ENCODE data around the gene NDUFS5. TPM values are rescaled to one million over a fixed set of nuclear protein-coding genes. Genes with fewer than 3 reads are reported as not detected.
A peak's percentile ranks its signal among the peaks of the same experiment; 100 is the strongest.

Gene NDUFS5
- total RNA-seq, 6 experiments from 2014 or later = 86.2 to 352 (median 90.0) TPM

- Histone ChIP-seq H3K36me3 (peaks cover 0 to 3% (median 0%) of the 10 kb centered on the region in 4 donors), H3K27me3 (no peaks in the 10 kb centered on the region), H3K9me3 (no peaks in the 10 kb centered on the region), H3K4me3 (peak within 1 kb of the TSS; percentile 90 to 97 (median 95)), H3K4me1 (peaks cover 0 to 30% (median 3%) of the 10 kb centered on the region in 4 donors), H3K27ac (peak within 1 kb of the TSS; percentile 72 to 92 (median 90))
- DNase-seq (peak; percentile 99 to 100 (median 99)), ATAC-seq (peak; percentile 94 to 99 (median 96))
- intact Hi-C loops (cut with DNase I) = no loop called here
- TF ChIP-seq POLR2A (IDR thresholded peaks at IDR 0.05) = peak; percentile 95
- TF ChIP-seq, protein P1, sequence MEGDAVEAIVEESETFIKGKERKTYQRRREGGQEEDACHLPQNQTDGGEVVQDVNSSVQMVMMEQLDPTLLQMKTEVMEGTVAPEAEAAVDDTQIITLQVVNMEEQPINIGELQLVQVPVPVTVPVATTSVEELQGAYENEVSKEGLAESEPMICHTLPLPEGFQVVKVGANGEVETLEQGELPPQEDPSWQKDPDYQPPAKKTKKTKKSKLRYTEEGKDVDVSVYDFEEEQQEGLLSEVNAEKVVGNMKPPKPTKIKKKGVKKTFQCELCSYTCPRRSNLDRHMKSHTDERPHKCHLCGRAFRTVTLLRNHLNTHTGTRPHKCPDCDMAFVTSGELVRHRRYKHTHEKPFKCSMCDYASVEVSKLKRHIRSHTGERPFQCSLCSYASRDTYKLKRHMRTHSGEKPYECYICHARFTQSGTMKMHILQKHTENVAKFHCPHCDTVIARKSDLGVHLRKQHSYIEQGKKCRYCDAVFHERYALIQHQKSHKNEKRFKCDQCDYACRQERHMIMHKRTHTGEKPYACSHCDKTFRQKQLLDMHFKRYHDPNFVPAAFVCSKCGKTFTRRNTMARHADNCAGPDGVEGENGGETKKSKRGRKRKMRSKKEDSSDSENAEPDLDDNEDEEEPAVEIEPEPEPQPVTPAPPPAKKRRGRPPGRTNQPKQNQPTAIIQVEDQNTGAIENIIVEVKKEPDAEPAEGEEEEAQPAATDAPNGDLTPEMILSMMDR (IDR thresholded peaks at IDR 0.05) = peak in 3 of 4 donors; percentile 9 to 29 (median 16)
- WGBS (ENCODE audit: insufficient coverage, low coverage, low lambda C conversion rate, missing lambda C conversion rate) = 0% methylated on average over 11 of the region's 76 CpGs
These were observed 35.2 kb upstream of the NDUFS5 start, which contains the start of gene AKIRIN1 for GRCh38 chr1:38990738-38991637. AKIRIN1 (plus strand) TSS chr1:38991276; CDS start chr1:38991381, 105 bp downstream.

- Histone ChIP-seq H3K27ac (peak overlapping the region; percentile 72 to 92 (median 90)), H3K27me3 (no peaks in the 10 kb centered on the region), H3K36me3 (peaks cover 0 to 3% (median 0%) of the 10 kb centered on the region in 4 donors), H3K4me3 (peak overlapping the region; percentile 90 to 97 (median 95)), H3K9me3 (no peaks in the 10 kb centered on the region), H3K4me1 (peaks cover 0 to 30% (median 2%) of the 10 kb centered on the region in 4 donors)
- ATAC-seq (peak; percentile 11 to 35 (median 20)), DNase-seq (peak; percentile 47 to 67 (median 59))
- TF ChIP-seq POLR2A (IDR thresholded peaks at IDR 0.05) = no peak
- TF ChIP-seq, protein P1 (IDR thresholded peaks at IDR 0.05) = no peak
- 4% methylated on average over 11 of the region's 30 CpGs for WGBS (ENCODE audit: insufficient coverage, low coverage, low lambda C conversion rate, missing lambda C conversion rate)
- intact Hi-C loops (cut with DNase I) = no loop called here
These were observed 34.3 kb upstream of the NDUFS5 start for GRCh38 chr1:38991638-38992411.

GRCh38 chr1:38992412-38993111 is 33.6 kb upstream of the NDUFS5 start:
- WGBS (ENCODE audit: insufficient coverage, low coverage, low lambda C conversion rate, missing lambda C conversion rate) = 15% methylated on average over 11 of the region's 11 CpGs
- no peak for DNase-seq

More at GRCh38 chr1:38992412-38993111, 33.6 kb upstream of the NDUFS5 start:
- intact Hi-C loops (cut with DNase I) = no loop called here
- Histone ChIP-seq H3K27ac (peak overlapping the region in 2 of 3 donors; percentile 90 to 92), H3K9me3 (no peaks in the 10 kb centered on the region), H3K4me1 (peaks cover 0 to 32% (median 0%) of the 10 kb centered on the region in 4 donors), H3K4me3 (peak overlapping the region; percentile 90 to 97 (median 95)), H3K36me3 (peaks cover 0 to 3% (median 0%) of the 10 kb centered on the region in 4 donors), H3K27me3 (no peaks in the 10 kb centered on the region)
- TF ChIP-seq, protein P1 (IDR thresholded peaks at IDR 0.05) = no peak
- no peak for TF ChIP-seq POLR2A (IDR thresholded peaks at IDR 0.05)
- no peak for ATAC-seq
